Measurements from ENCODE around the gene TSHZ1. TPM values are rescaled to one million over a fixed set of nuclear protein-coding genes. Genes with fewer than 3 reads are reported as not detected.

TSHZ1 gene
- total RNA-seq, 2 experiments from 2014 or later = 18.2 to 19.0 TPM

DNA sequence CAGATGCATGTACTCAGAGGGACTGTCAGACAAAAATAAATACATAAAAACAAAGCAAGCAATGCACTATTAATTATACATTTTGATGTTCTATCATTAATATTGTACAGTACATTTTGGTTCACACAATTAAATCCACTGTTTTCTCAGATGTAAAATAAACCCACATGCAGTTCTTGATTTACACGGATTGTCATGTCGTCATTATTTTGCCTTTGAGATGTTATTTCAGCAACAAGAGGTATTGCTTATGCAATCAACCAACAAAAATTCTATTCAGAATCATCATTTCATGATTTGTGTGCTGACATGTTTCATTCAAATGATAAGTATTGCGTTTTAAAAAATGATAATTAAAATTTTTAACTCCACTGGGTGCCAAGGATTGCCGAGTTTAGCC lies 79.2 kb downstream of the TSHZ1 start:
- no peak overlapping the region for H3K4me3 Mint-ChIP-seq
- no peaks in the 10 kb centered on the region for H3K4me1 Mint-ChIP-seq
- H3K36me3 Mint-ChIP-seq (ENCODE audit: low read depth) = peaks cover 15% of the 10 kb centered on the region
- no peaks in the 10 kb centered on the region for H3K9me3 Mint-ChIP-seq
- H3K27me3 Mint-ChIP-seq = no peaks in the 10 kb centered on the region
- no peak overlapping the region for H3K27ac Mint-ChIP-seq
- POLR2A ChIA-PET = interaction anchor here (0.6 kb wide), 1 partner anchor 687 kb away, joined by 3 read pairs; no protein-coding TSS in a partner anchor
- no peak for DNase-seq
- CTCF ChIA-PET = interaction anchor here (1.6 kb wide), 1 partner anchor 15 kb away, joined by 3 read pairs; no protein-coding TSS in a partner anchor

DNA sequence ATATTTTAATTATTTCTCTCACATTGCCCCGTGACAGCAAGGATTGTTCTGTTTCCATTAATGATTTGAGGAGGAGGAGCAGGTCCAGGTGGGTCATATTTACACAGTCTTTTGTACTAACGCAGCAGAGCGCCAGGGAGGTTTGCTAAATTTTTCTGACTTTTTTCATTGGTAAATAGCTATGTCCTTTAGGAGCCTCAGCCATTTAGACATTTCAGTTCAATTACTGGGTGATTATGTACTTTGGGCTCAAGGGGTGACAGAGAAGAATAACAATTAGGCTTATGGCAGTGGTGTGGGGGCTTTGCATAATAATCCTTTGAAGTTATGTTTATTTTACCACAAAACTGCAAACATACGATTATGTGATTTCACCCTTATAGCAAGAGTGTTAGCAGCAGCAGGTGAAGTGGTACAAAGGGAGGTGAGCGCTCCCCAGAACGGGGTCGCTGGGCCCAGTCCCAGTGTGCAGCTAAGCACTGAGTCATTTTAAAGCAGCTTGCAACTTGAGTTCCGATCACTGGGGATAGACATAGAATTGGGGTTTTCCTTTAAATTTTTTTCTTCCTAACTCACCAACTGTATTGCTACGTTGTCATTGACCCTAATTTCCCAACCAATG lies 80.3 kb downstream of the TSHZ1 start:
- no peak for DNase-seq
- Mint-ChIP-seq H3K4me1 (no peaks in the 10 kb centered on the region), H3K4me3 (no peak overlapping the region), H3K36me3 (ENCODE audit: low read depth) (peaks cover 8% of the 10 kb centered on the region), H3K9me3 (no peaks in the 10 kb centered on the region), H3K27me3 (no peaks in the 10 kb centered on the region), H3K27ac (no peak overlapping the region)
- POLR2A ChIA-PET = no interaction called here
- CTCF ChIA-PET = no interaction called here

DNA sequence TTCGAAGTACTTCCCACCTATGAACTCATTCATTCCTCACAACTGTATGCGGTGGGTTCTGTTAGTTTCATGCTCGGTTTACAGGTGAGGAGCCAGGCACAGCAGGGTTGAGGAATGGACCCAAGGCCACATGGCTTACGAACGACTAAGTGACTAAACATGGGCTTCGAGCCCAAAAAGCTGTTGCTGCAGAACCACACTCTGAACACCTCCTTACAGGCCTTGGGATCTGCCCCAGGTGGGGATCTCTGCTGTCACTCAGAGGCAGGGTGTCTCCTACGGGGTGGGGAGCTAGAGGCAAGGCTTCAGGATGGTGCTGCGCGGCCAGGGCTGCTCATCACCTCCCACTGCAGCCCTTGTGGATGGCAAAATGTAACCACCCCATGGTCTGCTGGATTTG lies 80.9 kb downstream of the TSHZ1 start:
- Mint-ChIP-seq H3K27ac (no peak overlapping the region), H3K4me3 (no peak overlapping the region), H3K36me3 (ENCODE audit: low read depth) (peaks cover 8% of the 10 kb centered on the region), H3K27me3 (no peaks in the 10 kb centered on the region), H3K9me3 (no peaks in the 10 kb centered on the region), H3K4me1 (no peaks in the 10 kb centered on the region)
- DNase-seq = no peak
- ChIA-PET CTCF (no interaction called here), POLR2A (no interaction called here)

DNA sequence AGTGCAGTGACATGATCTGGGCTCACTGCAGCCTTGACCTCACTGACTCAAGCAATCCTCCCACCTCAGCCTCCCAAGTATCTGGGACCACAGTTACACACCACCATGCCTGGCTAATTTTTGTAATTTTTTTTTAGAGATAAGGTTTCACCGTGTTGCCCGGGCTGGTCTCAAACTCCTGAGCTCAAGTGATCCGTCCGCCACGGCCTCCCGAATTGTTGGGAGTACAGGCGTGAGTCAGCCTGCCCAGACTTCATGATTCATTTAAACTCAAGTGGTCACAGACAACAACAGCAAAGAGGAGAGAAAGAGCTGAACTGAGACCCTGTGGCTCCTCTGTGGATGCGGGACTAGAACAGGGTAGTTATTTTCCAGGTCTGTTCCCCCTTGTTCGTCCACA lies 83.0 kb downstream of the TSHZ1 start:
- no peaks in the 10 kb centered on the region for H3K36me3 Mint-ChIP-seq (ENCODE audit: low read depth)
- no peaks in the 10 kb centered on the region for H3K27me3 Mint-ChIP-seq
- ChIA-PET CTCF (no interaction called here), POLR2A (no interaction called here)
- no peak overlapping the region for H3K4me3 Mint-ChIP-seq
- no peaks in the 10 kb centered on the region for H3K4me1 Mint-ChIP-seq
- H3K27ac Mint-ChIP-seq = no peak overlapping the region
- DNase-seq = no peak
- no peaks in the 10 kb centered on the region for H3K9me3 Mint-ChIP-seq

DNA sequence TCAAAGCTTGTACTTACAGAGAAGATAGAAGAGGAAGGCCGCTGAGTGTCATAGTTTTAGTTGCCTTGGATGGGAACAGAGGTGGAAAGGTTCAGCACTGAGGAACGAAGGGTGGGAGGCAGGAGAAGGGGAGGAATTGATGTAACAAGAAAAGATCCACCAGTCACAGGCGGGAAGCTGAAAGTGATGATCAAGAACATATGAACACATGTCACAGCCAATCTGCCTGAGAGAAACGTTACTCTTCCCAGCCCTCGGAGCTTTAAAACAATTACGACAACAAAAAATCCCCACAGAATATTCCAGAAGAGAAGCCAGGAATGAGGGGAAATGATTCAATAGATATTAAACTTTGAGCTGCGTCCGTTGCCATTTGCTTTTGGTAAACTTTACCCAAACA lies 87.1 kb downstream of the TSHZ1 start:
- no peaks in the 10 kb centered on the region for H3K36me3 Mint-ChIP-seq (ENCODE audit: low read depth)
- no peaks in the 10 kb centered on the region for H3K27me3 Mint-ChIP-seq
- no peak for DNase-seq
- ChIA-PET POLR2A (interaction anchor here (1.0 kb wide), 1 partner anchor 10 kb away, joined by 3 read pairs; no protein-coding TSS in a partner anchor), CTCF (no interaction called here)
- no peak overlapping the region for H3K4me3 Mint-ChIP-seq
- no peaks in the 10 kb centered on the region for H3K9me3 Mint-ChIP-seq
- H3K27ac Mint-ChIP-seq = no peak overlapping the region
- H3K4me1 Mint-ChIP-seq = no peaks in the 10 kb centered on the region

DNA sequence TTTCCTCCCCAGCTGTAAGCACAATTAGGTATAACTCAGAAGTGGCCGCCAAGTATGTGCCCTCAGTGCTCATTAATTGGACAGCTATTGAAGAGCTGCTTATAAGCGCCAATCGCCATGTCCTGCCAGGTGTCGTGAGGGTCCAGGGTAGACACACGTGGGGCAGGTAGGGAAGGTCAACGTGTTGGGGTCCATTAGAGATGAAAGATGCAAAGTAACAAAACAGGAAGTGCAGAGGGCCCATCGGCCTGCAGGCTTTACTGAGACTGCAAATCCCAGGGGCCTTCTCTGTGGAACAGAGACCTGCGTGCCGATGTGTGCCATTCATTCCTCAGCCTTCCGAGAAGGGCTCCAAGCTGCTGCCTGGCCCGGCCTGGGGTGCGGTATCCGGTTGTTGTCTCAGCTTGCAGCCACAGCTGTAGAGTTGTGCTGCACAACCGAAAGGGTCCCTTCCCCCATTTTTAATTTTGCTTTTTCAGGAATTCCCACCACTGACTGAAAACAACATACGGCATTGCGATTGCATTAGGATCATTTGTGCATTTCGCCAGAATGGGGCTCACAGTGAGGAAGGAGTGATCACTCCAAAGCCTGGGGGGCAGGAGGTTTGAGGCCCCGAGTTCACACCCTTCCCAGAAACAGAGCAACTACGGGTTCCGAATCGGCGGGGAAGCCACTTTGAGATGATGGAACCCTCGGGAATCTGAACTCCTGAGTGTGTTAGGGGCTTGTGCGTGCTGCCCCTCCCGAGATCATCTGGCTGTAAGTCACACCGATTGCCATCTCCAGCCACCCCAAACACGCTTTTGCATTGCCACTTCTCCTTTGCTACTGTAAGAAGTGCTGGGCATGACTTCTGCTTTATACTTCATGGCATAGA lies 94.3 kb downstream of the TSHZ1 start:
- H3K27me3 Mint-ChIP-seq = no peaks in the 10 kb centered on the region
- H3K4me1 Mint-ChIP-seq = no peaks in the 10 kb centered on the region
- CTCF ChIA-PET = no interaction called here
- H3K9me3 Mint-ChIP-seq = no peaks in the 10 kb centered on the region
- no peak overlapping the region for H3K27ac Mint-ChIP-seq
- no peak for DNase-seq
- POLR2A ChIA-PET = no interaction called here
- H3K4me3 Mint-ChIP-seq = no peak overlapping the region
- no peaks in the 10 kb centered on the region for H3K36me3 Mint-ChIP-seq (ENCODE audit: low read depth)

DNA sequence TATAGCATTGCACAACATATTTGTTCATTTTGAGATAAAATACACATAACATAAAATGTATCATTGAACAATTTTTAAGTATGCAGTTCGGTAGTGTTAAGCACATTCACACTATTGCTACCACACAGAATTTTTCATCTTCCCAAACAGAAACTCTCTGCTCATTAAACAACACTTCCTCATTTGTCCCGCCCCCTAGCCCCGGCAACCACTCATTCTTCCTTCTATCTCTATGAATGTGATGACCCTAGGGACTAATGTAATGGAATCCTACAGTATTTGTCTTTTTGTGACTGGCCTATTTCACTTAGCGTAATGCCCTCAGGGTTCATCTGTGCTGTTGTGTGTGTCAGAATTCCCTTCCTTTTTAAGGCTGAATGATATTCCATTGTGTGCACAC lies 95.4 kb downstream of the TSHZ1 start:
- peaks cover 2% of the 10 kb centered on the region for H3K9me3 Mint-ChIP-seq
- CTCF ChIA-PET = no interaction called here
- peaks cover 4% of the 10 kb centered on the region for H3K27me3 Mint-ChIP-seq
- H3K4me3 Mint-ChIP-seq = no peak overlapping the region
- no peaks in the 10 kb centered on the region for H3K4me1 Mint-ChIP-seq
- H3K27ac Mint-ChIP-seq = no peak overlapping the region
- POLR2A ChIA-PET = no interaction called here
- no peaks in the 10 kb centered on the region for H3K36me3 Mint-ChIP-seq (ENCODE audit: low read depth)
- no peak for DNase-seq

DNA sequence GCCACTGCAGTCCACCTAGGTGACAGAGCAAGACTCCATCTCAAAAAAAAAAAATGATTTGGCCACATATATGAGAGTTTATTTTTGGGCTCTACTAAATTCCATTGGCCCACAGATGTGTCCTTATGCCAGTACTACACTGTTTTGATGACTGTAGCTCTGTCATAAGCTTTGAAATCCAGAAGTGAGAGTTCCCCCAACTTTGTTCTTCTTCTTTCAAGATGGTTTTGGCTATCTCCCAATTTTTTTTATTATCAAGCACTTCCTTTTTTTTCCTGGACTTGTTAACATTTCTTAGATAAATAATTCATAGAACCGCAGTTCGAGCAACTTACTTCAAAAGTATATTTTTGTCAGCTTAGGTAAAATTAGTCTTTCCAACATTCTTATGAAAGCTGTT lies 96.9 kb downstream of the TSHZ1 start:
- ChIA-PET POLR2A (interaction anchor here (1.0 kb wide), 1 partner anchor 10 kb away, joined by 3 read pairs; no protein-coding TSS in a partner anchor), CTCF (no interaction called here)
- no peak for DNase-seq
- H3K4me3 Mint-ChIP-seq = no peak overlapping the region
- H3K27me3 Mint-ChIP-seq = peaks cover 4% of the 10 kb centered on the region
- no peak overlapping the region for H3K27ac Mint-ChIP-seq
- H3K9me3 Mint-ChIP-seq = peaks cover 2% of the 10 kb centered on the region
- no peaks in the 10 kb centered on the region for H3K4me1 Mint-ChIP-seq
- no peaks in the 10 kb centered on the region for H3K36me3 Mint-ChIP-seq (ENCODE audit: low read depth)

DNA sequence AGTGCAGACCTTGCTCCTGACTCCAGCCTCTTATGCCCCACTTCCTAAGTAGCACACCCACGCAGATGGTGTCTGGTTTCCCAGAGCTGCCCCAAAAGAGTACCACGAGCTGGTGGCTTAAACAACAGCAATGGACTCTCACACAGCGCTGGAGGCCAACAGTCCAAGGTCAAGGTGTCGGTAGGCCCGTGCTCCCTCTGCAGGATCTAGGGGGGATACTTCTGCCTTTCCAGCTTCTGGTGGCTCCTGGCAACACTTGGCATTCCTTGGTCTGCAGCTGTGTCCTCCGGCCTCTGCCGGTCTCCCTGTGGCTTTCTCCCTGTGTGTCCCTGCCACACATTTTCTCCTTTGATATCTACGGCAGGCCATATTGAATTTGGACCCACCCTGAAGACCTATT lies 99.0 kb downstream of the TSHZ1 start:
- Mint-ChIP-seq H3K9me3 (peaks cover 2% of the 10 kb centered on the region), H3K4me1 (no peaks in the 10 kb centered on the region), H3K27me3 (peaks cover 4% of the 10 kb centered on the region), H3K27ac (no peak overlapping the region), H3K36me3 (ENCODE audit: low read depth) (no peaks in the 10 kb centered on the region), H3K4me3 (no peak overlapping the region)
- POLR2A ChIA-PET = no interaction called here
- CTCF ChIA-PET = no interaction called here
- DNase-seq = no peak

DNA sequence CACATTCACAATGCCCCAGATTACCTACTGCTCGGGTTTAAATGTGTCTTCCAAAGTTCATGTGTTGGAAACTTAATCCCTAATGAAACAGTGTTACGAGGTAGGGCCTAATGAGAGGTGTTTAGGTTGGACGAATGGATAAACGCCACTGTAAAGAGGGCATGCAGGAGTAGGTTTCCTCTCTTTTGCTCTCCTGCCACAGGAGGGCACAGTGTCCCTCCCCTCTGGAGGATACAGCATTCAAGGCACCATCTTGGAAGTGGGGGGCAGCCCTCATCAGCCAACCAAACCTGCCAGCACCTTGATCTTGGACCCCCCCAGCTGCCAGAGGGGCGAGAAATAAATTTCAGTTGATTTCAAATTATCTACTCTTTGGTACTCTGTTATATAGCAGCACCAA lies 103.5 kb downstream of the TSHZ1 start:
- DNase-seq = no peak
- peaks cover 2% of the 10 kb centered on the region for H3K9me3 Mint-ChIP-seq
- no peak overlapping the region for H3K4me3 Mint-ChIP-seq
- POLR2A ChIA-PET = no interaction called here
- CTCF ChIA-PET = no interaction called here
- no peaks in the 10 kb centered on the region for H3K4me1 Mint-ChIP-seq
- no peak overlapping the region for H3K27ac Mint-ChIP-seq
- H3K36me3 Mint-ChIP-seq (ENCODE audit: low read depth) = no peaks in the 10 kb centered on the region
- H3K27me3 Mint-ChIP-seq = peaks cover 4% of the 10 kb centered on the region

DNA sequence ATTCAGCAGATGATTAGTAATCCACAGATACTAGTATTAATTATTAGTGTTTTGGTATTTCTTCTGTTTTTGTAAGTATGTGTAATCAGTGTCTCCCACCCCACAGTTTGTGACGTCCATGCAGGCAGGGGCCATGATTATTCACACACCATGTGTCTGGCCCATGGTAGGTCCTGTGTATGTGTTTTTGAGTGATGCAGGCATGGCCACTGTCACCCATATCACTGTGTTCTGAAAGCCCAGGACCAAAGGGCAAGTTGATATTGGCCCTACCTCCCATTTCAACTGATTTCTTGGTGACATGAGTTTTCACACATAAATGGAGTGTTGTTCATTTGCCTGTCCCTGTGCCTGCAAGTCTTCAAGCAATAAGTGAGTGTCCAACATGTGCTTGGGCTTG lies 104.0 kb downstream of the TSHZ1 start:
- Mint-ChIP-seq H3K4me3 (no peak overlapping the region), H3K9me3 (peaks cover 2% of the 10 kb centered on the region)

DNA sequence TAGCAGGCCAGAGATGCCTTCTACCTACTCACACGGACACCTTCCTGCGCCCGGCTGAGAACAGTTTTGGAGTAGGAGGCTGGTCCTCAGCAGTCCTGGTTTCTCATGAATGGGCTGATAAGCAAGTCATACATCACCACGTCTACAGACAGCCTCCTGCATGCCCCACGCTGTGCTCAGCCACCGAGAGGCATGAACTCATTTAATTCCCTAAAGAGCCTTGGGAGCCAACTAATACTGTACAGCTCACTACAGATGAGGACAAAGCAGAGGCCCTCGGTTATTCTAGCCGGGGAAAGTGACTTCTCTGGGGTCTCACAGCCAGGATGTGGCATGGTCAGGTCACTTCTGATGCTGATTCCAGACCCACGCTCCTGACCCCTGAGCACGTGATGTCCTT lies 105.6 kb downstream of the TSHZ1 start:
- CTCF ChIA-PET = no interaction called here
- POLR2A ChIA-PET = no interaction called here
- H3K36me3 Mint-ChIP-seq (ENCODE audit: low read depth) = no peaks in the 10 kb centered on the region
- no peaks in the 10 kb centered on the region for H3K4me1 Mint-ChIP-seq
- DNase-seq = no peak
- H3K9me3 Mint-ChIP-seq = no peaks in the 10 kb centered on the region
- H3K27me3 Mint-ChIP-seq = no peaks in the 10 kb centered on the region
- H3K4me3 Mint-ChIP-seq = no peak overlapping the region
- no peak overlapping the region for H3K27ac Mint-ChIP-seq

More for the DNA sequence above, 104.0 kb downstream of the TSHZ1 start:
- ChIA-PET CTCF (no interaction called here), POLR2A (no interaction called here)
- Mint-ChIP-seq H3K36me3 (ENCODE audit: low read depth) (no peaks in the 10 kb centered on the region), H3K4me1 (no peaks in the 10 kb centered on the region), H3K27ac (no peak overlapping the region), H3K27me3 (peaks cover 4% of the 10 kb centered on the region)
- DNase-seq = no peak

DNA sequence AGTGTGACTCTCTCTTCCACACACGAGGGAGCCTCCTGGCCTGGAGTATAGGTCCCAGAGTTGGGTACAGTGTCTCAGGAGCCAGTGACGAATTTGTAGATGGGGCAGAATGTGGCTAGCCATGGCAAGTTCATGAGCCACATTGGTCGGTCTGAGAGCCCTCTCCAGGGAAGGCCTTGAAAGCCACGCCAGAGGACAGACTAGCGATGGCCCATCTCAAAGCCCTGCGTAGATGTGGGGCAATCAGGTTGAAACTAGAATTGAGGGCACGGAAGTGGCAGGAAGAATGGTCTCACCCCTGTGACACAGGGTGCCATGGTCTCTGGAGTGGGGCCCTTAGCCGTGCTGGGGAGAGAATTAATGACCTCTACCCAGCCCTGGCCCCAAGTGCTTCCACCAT lies 106.2 kb downstream of the TSHZ1 start:
- no peaks in the 10 kb centered on the region for H3K4me1 Mint-ChIP-seq
- no peak for DNase-seq
- no peaks in the 10 kb centered on the region for H3K36me3 Mint-ChIP-seq (ENCODE audit: low read depth)
- H3K27me3 Mint-ChIP-seq = no peaks in the 10 kb centered on the region
- ChIA-PET CTCF (no interaction called here), POLR2A (no interaction called here)
- H3K27ac Mint-ChIP-seq = no peak overlapping the region
- H3K9me3 Mint-ChIP-seq = no peaks in the 10 kb centered on the region
- no peak overlapping the region for H3K4me3 Mint-ChIP-seq

DNA sequence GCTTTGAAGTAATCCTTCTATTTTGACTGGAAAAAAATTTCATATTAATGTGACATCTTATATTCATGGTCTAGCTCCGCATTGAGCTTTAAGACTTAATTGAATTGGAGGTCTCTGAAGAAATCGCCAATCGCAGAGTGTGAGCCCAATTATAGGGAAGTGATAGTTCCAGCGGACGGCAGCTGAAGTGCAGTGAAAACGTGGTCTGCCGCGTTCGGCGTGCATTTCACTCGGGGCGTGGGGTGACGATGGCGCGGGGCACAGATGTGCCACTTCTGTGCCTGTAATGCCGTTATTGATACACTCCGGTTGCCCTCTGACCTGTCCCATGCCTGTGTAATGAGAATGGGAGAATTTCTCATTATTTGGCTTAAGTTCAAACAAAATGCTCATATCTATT lies 106.7 kb downstream of the TSHZ1 start:
- CTCF ChIA-PET = no interaction called here

More for the DNA sequence above, 106.7 kb downstream of the TSHZ1 start:
- H3K27me3 Mint-ChIP-seq = no peaks in the 10 kb centered on the region
- no peaks in the 10 kb centered on the region for H3K4me1 Mint-ChIP-seq
- no peak for DNase-seq
- H3K4me3 Mint-ChIP-seq = no peak overlapping the region
- no peaks in the 10 kb centered on the region for H3K36me3 Mint-ChIP-seq (ENCODE audit: low read depth)
- no peaks in the 10 kb centered on the region for H3K9me3 Mint-ChIP-seq
- POLR2A ChIA-PET = no interaction called here
- H3K27ac Mint-ChIP-seq = no peak overlapping the region
